GM23338 (cell line): ENCODE data around the gene SBF1.

Experiments used
- CREB1 ChIP-seq: fragments of 250-450 bp; sonication (Bioruptor Pico); IDR thresholded peaks from 2 replicates; pipeline ENCODE4 v1.5.0; 2020; ENCODE audit warnings: low read depth, mild to moderate bottlenecking, moderate library complexity
- EZH2 ChIP-seq: fragments of 200-600 bp; sonication (generic); IDR thresholded peaks from one replicate; pipeline ENCODE4 v1.8.0; 2017; ENCODE audit warnings: antibody characterized with exemption, mild to moderate bottlenecking, low read depth; ENCODE audit not compliant: unreplicated experiment
- EZH2phosphoT487 ChIP-seq: fragments of 200-600 bp; sonication (generic); IDR thresholded peaks from one replicate; pipeline ENCODE4 v1.8.1; 2018; ENCODE audit warnings: antibody characterized with exemption; ENCODE audit not compliant: unreplicated experiment
- JUNB ChIP-seq: IDR thresholded peaks from one replicate; pipeline ENCODE4 v1.6.1; 2016; ENCODE audit warnings: antibody characterized with exemption; ENCODE audit not compliant: unreplicated experiment
- NANOG ChIP-seq: IDR thresholded peaks from 2 replicates; pipeline ENCODE4 v1.6.1; 2016; ENCODE audit warnings: antibody characterized with exemption, borderline replicate concordance
- POLR2AphosphoS5 ChIP-seq: IDR thresholded peaks from 2 replicates; pipeline ENCODE4 v1.6.1; 2016; ENCODE audit warnings: antibody characterized with exemption, low read depth
- ZNF114 ChIP-seq: fragments of 250-450 bp; sonication (Bioruptor Pico); IDR thresholded peaks from 2 replicates; pipeline ENCODE4 v1.5.0; 2020; ENCODE audit warnings: mild to moderate bottlenecking, moderate library complexity
- ZNF331 ChIP-seq: fragments of 250-450 bp; sonication (Bioruptor Pico); IDR thresholded peaks from 2 replicates; pipeline ENCODE4 v1.5.0; 2020; ENCODE audit warnings: low read depth, mild to moderate bottlenecking, moderate library complexity
- TF ChIP-seq, protein P1 (sequence below), 2 experiments: fragments of 200-600 bp in 1 of 2; sonication (generic) in 1 of 2; conservative IDR thresholded peaks; 2 replicates each; pipeline versions ENCODE4 v1.5.1 to v1.6.1; 2016 to 2017; ENCODE audit warnings: antibody characterized with exemption in 2 of 2, low read depth in 2 of 2, mild to moderate bottlenecking in 2 of 2, moderate library complexity in 1 of 2
- TF ChIP-seq, protein P2 (sequence below): IDR thresholded peaks from one replicate; pipeline ENCODE4 v1.6.1; 2018; ENCODE audit warnings: antibody characterized with exemption; ENCODE audit not compliant: unreplicated experiment
- TF ChIP-seq, protein P3 (sequence below): IDR thresholded peaks from 2 replicates; pipeline ENCODE4 v1.6.1; 2016; ENCODE audit warnings: antibody characterized with exemption

DNA sequence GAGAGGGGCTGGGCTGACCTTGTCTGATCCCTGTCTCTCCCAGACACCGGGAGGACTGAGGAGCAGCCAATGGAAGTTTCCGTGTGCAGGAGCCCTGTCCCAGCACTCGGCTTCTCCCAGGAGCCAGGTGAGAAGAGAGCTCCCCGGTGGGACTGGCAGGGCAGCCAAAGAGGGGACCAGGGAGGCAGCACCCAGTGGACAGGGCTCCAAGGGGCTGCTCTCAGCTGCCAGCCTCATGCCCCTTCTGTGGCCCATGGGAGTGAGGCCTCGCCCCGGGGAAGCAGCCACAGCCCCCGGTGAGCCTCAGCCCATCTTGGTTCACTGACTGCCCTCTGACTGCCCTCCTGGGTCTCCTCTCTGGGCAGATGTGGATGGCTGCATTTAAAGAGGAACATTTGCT lies 43.8 kb upstream of the SBF1 start:
- TF ChIP-seq EZH2phosphoT487 (no peak), POLR2AphosphoS5 (no peak), EZH2 (no peak), CREB1 (CRISPR knock-in tag) (no peak), ZNF114 (CRISPR knock-in tag) (no peak), JUNB (no peak), ZNF331 (CRISPR knock-in tag) (no peak), NANOG (no peak)
- TF ChIP-seq, protein P1, sequence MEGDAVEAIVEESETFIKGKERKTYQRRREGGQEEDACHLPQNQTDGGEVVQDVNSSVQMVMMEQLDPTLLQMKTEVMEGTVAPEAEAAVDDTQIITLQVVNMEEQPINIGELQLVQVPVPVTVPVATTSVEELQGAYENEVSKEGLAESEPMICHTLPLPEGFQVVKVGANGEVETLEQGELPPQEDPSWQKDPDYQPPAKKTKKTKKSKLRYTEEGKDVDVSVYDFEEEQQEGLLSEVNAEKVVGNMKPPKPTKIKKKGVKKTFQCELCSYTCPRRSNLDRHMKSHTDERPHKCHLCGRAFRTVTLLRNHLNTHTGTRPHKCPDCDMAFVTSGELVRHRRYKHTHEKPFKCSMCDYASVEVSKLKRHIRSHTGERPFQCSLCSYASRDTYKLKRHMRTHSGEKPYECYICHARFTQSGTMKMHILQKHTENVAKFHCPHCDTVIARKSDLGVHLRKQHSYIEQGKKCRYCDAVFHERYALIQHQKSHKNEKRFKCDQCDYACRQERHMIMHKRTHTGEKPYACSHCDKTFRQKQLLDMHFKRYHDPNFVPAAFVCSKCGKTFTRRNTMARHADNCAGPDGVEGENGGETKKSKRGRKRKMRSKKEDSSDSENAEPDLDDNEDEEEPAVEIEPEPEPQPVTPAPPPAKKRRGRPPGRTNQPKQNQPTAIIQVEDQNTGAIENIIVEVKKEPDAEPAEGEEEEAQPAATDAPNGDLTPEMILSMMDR (conservative IDR thresholded peaks at IDR 0.05; ENCODE audit: low read depth in 2 of 2), result no peak
- TF ChIP-seq, protein P2, sequence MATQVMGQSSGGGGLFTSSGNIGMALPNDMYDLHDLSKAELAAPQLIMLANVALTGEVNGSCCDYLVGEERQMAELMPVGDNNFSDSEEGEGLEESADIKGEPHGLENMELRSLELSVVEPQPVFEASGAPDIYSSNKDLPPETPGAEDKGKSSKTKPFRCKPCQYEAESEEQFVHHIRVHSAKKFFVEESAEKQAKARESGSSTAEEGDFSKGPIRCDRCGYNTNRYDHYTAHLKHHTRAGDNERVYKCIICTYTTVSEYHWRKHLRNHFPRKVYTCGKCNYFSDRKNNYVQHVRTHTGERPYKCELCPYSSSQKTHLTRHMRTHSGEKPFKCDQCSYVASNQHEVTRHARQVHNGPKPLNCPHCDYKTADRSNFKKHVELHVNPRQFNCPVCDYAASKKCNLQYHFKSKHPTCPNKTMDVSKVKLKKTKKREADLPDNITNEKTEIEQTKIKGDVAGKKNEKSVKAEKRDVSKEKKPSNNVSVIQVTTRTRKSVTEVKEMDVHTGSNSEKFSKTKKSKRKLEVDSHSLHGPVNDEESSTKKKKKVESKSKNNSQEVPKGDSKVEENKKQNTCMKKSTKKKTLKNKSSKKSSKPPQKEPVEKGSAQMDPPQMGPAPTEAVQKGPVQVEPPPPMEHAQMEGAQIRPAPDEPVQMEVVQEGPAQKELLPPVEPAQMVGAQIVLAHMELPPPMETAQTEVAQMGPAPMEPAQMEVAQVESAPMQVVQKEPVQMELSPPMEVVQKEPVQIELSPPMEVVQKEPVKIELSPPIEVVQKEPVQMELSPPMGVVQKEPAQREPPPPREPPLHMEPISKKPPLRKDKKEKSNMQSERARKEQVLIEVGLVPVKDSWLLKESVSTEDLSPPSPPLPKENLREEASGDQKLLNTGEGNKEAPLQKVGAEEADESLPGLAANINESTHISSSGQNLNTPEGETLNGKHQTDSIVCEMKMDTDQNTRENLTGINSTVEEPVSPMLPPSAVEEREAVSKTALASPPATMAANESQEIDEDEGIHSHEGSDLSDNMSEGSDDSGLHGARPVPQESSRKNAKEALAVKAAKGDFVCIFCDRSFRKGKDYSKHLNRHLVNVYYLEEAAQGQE, result no peak
- TF ChIP-seq, protein P3, sequence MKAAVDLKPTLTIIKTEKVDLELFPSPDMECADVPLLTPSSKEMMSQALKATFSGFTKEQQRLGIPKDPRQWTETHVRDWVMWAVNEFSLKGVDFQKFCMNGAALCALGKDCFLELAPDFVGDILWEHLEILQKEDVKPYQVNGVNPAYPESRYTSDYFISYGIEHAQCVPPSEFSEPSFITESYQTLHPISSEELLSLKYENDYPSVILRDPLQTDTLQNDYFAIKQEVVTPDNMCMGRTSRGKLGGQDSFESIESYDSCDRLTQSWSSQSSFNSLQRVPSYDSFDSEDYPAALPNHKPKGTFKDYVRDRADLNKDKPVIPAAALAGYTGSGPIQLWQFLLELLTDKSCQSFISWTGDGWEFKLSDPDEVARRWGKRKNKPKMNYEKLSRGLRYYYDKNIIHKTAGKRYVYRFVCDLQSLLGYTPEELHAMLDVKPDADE, result no peak
